Measurements from ENCODE around the gene C1GALT1C1L.
A peak's percentile ranks its signal among the peaks of the same experiment; 100 is the strongest.
"Not testable (repeated sequence)": the region's sequence is repeated elsewhere in the genome, so short reads cannot be mapped to it uniquely, and the experiment has no call there.

Gene C1GALT1C1L

DNA sequence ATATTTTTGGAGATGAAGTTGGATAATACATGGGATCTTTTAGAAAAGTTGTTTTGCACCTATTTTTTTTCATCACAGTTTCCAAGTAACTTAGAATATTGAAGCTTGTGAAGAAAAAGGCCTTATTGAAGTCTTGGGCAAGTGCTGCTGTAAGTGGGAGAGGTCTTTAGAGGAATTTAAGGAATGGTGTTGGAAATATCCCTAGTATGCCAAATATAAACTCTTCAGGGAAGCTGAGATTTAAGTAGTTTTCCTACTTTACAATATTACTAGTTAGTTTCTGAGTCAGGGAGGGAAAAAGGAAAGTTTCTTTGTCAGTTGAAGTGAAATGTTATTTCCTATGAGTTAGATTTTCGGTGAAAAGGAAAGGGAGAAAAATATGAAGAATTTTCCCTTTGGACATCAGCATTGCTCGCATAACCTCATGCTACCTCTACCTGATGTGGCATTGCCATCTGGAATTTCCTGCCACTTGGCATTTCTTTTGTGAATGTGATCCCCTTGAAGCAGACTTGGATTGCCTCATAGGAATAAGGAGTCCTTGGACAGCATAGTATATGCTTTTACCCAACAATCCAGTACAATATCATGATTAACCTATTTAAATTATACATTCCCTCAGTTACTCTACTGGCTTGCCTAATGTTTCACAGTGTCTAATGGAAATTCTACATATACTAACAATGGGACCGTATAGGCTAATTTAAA is 27.1 kb downstream of the C1GALT1C1L start:
- no peaks in the 10 kb centered on the region for H3K27me3 ChIP-seq (ENCODE audit: low read depth, low read length)
- peak overlapping the region; percentile 13 for H3K27ac ChIP-seq (ENCODE audit: low read length)
- no peaks in the 10 kb centered on the region for H3K9me3 ChIP-seq (ENCODE audit: control insufficient read depth in 1 of 2, low read length in 2 of 2)
- no peaks in the 10 kb centered on the region for H3K36me3 ChIP-seq (ENCODE audit: control insufficient read depth in 1 of 2, insufficient read depth in 2 of 2, low read length in 2 of 2)
- no peak overlapping the region for H3K4me3 ChIP-seq (ENCODE audit: low read depth in 1 of 2, low read length in 2 of 2)
- H3K4me1 ChIP-seq (ENCODE audit: control insufficient read depth in 1 of 2, insufficient read depth in 2 of 2, low read length in 2 of 2), result no peaks in the 10 kb centered on the region

DNA sequence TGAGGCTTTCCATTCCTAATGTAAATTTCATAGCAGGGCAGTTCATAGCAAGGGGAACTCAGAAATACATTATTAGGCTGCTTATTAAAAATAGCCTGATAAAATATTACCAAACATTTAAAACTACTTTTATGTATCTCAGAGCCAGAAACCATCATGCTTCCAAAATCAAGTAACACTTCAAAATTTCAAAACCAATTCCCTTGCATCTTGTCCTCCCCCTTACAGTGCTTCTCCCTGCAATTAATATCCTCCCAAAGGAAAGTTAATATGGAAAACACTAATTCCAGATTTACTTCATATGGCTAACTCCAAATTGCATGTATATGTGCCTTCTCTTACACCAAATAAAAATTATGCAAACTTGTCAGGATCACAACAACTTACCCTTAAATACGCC is 32.5 kb downstream of the C1GALT1C1L start:
- no peaks in the 10 kb centered on the region for H3K36me3 ChIP-seq (ENCODE audit: control insufficient read depth in 1 of 2, insufficient read depth in 2 of 2, low read length in 2 of 2)
- no peak overlapping the region for H3K4me3 ChIP-seq (ENCODE audit: low read depth in 1 of 2, low read length in 2 of 2)
- no peaks in the 10 kb centered on the region for H3K4me1 ChIP-seq (ENCODE audit: control insufficient read depth in 1 of 2, insufficient read depth in 2 of 2, low read length in 2 of 2)
- H3K9me3 ChIP-seq (ENCODE audit: control insufficient read depth in 1 of 2, low read length in 2 of 2), result peaks cover 0 to 3% of the 10 kb centered on the region in 2 donors
- H3K27me3 ChIP-seq (ENCODE audit: low read depth, low read length), result no peaks in the 10 kb centered on the region
- no peak overlapping the region for H3K27ac ChIP-seq (ENCODE audit: low read length)

GRCh38 chr2:43642363-43642762 is 33.9 kb downstream of the C1GALT1C1L start:
- H3K9me3 ChIP-seq (ENCODE audit: control insufficient read depth in 1 of 2, low read length in 2 of 2), result peaks cover 0 to 3% of the 10 kb centered on the region in 2 donors
- H3K27me3 ChIP-seq (ENCODE audit: low read depth, low read length), result no peaks in the 10 kb centered on the region
- H3K36me3 ChIP-seq (ENCODE audit: control insufficient read depth in 1 of 2, insufficient read depth in 2 of 2, low read length in 2 of 2), result no peaks in the 10 kb centered on the region
- H3K4me1 ChIP-seq (ENCODE audit: control insufficient read depth in 1 of 2, insufficient read depth in 2 of 2, low read length in 2 of 2), result peaks cover 0 to 4% of the 10 kb centered on the region in 2 donors
- no peak overlapping the region for H3K4me3 ChIP-seq (ENCODE audit: low read depth in 1 of 2, low read length in 2 of 2)
- H3K27ac ChIP-seq (ENCODE audit: low read length), result no peak overlapping the region

DNA sequence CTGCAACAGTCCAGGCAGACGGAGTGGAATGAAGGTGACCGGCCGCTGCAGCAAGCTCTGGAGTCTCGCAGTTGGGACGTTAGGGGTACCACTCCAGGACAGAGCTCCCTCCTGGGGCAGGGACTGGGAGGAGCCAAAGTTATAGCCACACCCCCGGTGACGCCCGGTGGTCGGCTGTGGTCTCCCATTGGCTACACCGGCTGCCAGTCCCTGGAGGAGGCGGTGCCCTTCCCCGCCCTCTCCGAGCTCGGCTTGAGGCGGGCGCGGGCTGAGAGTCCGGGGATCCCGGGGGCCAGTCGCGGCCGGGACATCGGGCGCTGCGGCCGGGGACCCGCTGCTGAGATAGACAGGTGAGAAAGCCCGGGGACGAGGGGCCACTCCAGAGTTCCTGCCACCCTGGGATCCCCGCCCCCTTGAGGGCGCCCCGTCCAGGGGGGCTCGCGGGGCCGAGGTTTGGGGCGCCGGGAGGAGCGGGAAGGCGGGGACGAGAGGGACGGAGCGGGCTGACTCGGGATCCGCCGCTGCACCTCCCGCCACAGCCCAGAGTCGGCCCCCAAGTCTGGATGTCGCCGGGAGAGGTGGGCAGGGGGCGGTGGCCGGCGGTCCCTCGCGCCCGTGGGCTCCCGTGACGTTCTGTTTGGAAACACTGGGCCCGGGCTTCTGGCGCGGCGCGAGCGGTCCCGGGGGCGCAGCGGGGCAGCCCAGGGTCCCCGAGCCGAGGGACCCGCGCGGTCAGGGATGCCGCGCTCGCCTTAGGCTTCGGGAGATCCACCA is 39.0 kb downstream of the C1GALT1C1L start, which contains the start of gene PLEKHH2:
PLEKHH2 (plus strand) TSS at position 231 of the 774 bp plus-strand sequence. CDS start 7,414 bp downstream, outside the sequence.
- peaks cover 0 to 3% of the 10 kb centered on the region in 2 donors for H3K9me3 ChIP-seq (ENCODE audit: control insufficient read depth in 1 of 2, low read length in 2 of 2)
- H3K36me3 ChIP-seq (ENCODE audit: control insufficient read depth in 1 of 2, insufficient read depth in 2 of 2, low read length in 2 of 2), result no peaks in the 10 kb centered on the region
- H3K27me3 ChIP-seq (ENCODE audit: low read depth, low read length), result peaks cover 8% of the 10 kb centered on the region
- H3K27ac ChIP-seq (ENCODE audit: low read length), result peak within 1 kb of the TSS; percentile 36
- H3K4me1 ChIP-seq (ENCODE audit: control insufficient read depth in 1 of 2, insufficient read depth in 2 of 2, low read length in 2 of 2), result peaks cover 0 to 10% of the 10 kb centered on the region in 2 donors
- H3K4me3 ChIP-seq (ENCODE audit: low read depth in 1 of 2, low read length in 2 of 2), result peak within 1 kb of the TSS; percentile 55 to 88

GRCh38 chr2:43636621-43637020 is 39.6 kb downstream of the C1GALT1C1L start:
- H3K36me3 ChIP-seq (ENCODE audit: control insufficient read depth in 1 of 2, insufficient read depth in 2 of 2, low read length in 2 of 2), result no peaks in the 10 kb centered on the region
- peak overlapping the region; percentile 55 to 88 for H3K4me3 ChIP-seq (ENCODE audit: low read depth in 1 of 2, low read length in 2 of 2)
- H3K27me3 ChIP-seq (ENCODE audit: low read depth, low read length), result peaks cover 8% of the 10 kb centered on the region
- H3K27ac ChIP-seq (ENCODE audit: low read length), result no peak overlapping the region
- H3K9me3 ChIP-seq (ENCODE audit: control insufficient read depth in 1 of 2, low read length in 2 of 2), result peaks cover 0 to 3% of the 10 kb centered on the region in 2 donors
- peaks cover 0 to 10% of the 10 kb centered on the region in 2 donors for H3K4me1 ChIP-seq (ENCODE audit: control insufficient read depth in 1 of 2, insufficient read depth in 2 of 2, low read length in 2 of 2)

DNA sequence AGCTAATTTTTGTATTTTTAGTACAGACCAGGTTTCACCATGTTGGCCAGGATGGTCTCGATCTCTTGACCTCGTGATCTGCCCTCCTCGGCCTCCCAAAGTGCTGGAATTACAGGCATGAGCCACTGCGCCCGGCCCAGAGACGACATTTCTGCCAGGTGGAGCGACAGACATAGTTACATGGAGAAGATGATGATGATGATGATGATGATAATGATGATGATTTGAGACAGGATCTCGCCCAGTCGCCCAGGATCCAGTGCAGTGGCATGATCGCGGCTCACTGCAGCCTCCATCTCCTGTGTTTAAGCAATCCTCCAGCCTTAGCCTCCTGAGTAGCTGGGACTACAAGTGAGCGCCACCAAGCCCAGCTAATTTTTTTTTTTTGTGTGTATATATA is 40.1 kb downstream of the C1GALT1C1L start:
- H3K4me1 ChIP-seq (ENCODE audit: control insufficient read depth in 1 of 2, insufficient read depth in 2 of 2, low read length in 2 of 2); H3K9me3 ChIP-seq (ENCODE audit: control insufficient read depth in 1 of 2, low read length in 2 of 2); H3K27ac ChIP-seq (ENCODE audit: low read length); H3K27me3 ChIP-seq (ENCODE audit: low read depth, low read length); H3K36me3 ChIP-seq (ENCODE audit: control insufficient read depth in 1 of 2, insufficient read depth in 2 of 2, low read length in 2 of 2); H3K4me3 ChIP-seq (ENCODE audit: low read depth in 1 of 2, low read length in 2 of 2): not testable (repeated sequence)

- Histone ChIP-seq H3K4me1 (ENCODE audit: control insufficient read depth in 1 of 2, insufficient read depth in 2 of 2, low read length in 2 of 2) (peaks cover 0 to 10% of the 10 kb centered on the region in 2 donors), H3K36me3 (ENCODE audit: control insufficient read depth in 1 of 2, insufficient read depth in 2 of 2, low read length in 2 of 2) (no peaks in the 10 kb centered on the region), H3K27ac (ENCODE audit: low read length) (no peak overlapping the region), H3K27me3 (ENCODE audit: low read depth, low read length) (peaks cover 8% of the 10 kb centered on the region), H3K4me3 (ENCODE audit: low read depth in 1 of 2, low read length in 2 of 2) (peak overlapping the region in 1 of 2 donors; percentile 7), H3K9me3 (ENCODE audit: control insufficient read depth in 1 of 2, low read length in 2 of 2) (no peaks in the 10 kb centered on the region)
Observed at GRCh38 chr2:43634604-43635306, 41.5 kb downstream of the C1GALT1C1L start.

DNA sequence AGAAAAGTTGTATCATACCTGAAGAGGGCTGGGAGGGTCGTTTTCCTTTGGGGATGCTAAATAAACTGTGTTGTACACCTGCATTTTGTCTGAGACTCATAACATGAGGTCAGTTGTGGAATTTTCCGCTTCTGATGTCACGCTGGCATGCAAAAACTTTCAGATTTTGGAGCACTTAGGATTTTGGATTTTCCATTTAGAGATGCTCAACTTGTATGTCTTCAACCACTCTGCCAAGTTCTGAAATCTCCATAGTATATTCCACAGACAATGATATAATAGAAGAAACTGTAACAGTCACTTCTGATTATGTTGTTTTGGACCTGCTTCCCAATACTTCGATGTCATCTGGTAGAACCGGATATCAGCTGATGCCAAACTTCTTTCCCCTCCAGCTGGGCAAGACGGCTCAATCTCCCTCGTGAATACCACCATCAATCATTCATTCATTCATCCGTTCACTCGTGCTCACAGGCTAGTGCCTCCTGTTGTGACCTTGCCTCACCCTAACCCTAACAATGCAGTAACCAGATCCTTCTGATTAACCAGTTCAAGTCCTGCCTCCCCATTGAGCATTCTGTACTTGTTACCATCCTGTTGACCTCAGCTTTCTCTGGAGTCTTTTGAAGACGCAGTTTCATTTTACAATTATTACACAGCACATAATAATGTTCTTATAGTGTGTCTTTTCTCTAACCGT is 44.5 kb downstream of the C1GALT1C1L start:
- Histone ChIP-seq H3K4me3 (ENCODE audit: low read depth in 1 of 2, low read length in 2 of 2) (no peak overlapping the region), H3K4me1 (ENCODE audit: control insufficient read depth in 1 of 2, insufficient read depth in 2 of 2, low read length in 2 of 2) (peaks cover 0 to 3% of the 10 kb centered on the region in 2 donors), H3K27ac (ENCODE audit: low read length) (no peak overlapping the region), H3K36me3 (ENCODE audit: control insufficient read depth in 1 of 2, insufficient read depth in 2 of 2, low read length in 2 of 2) (no peaks in the 10 kb centered on the region), H3K9me3 (ENCODE audit: control insufficient read depth in 1 of 2, low read length in 2 of 2) (no peaks in the 10 kb centered on the region), H3K27me3 (ENCODE audit: low read depth, low read length) (peaks cover 8% of the 10 kb centered on the region)
